GM21825 (cell line): ENCODE data around the gene CASP7.
A peak's percentile ranks its signal among the peaks of the same experiment; 100 is the strongest.

Source experiments
- ATAC-seq: cut with Tn5 transposase; IDR thresholded peaks from one replicate; pipeline ENCODE4 v1.9.1; 2021; ENCODE audit warnings: mild to moderate bottlenecking, moderate library complexity; ENCODE audit not compliant: unreplicated experiment

Gene CASP7

GRCh38 chr10:113711142-113711541, 31.4 kb downstream of the CASP7 start:
- ATAC-seq: no peak

- ATAC-seq: no peak
Measured at GRCh38 chr10:113712024-113712423, 32.3 kb downstream of the CASP7 start.

GRCh38 chr10:113712755-113713639, 33.3 kb downstream of the CASP7 start:
- no peak for ATAC-seq

GRCh38 chr10:113713640-113713982, 33.9 kb downstream of the CASP7 start:
- ATAC-seq: no peak

GRCh38 chr10:113716109-113716910, 36.6 kb downstream of the CASP7 start:
- no peak for ATAC-seq

- no peak for ATAC-seq
Measured at GRCh38 chr10:113718969-113719822, 39.5 kb downstream of the CASP7 start.

GRCh38 chr10:113720386-113720785, 40.7 kb downstream of the CASP7 start:
- no peak for ATAC-seq

GRCh38 chr10:113732160-113732881, 52.6 kb downstream of the CASP7 start:
- no peak for ATAC-seq

GRCh38 chr10:113732966-113733365, 53.3 kb downstream of the CASP7 start:
- ATAC-seq: no peak

- no peak for ATAC-seq
Measured at GRCh38 chr10:113733635-113734034, 53.9 kb downstream of the CASP7 start.

- peak; percentile 88 for ATAC-seq
Measured at GRCh38 chr10:113735913-113736312, 56.2 kb downstream of the CASP7 start.

- ATAC-seq: no peak
Measured at GRCh38 chr10:113736576-113736975, 56.9 kb downstream of the CASP7 start.

- ATAC-seq: no peak
Measured at GRCh38 chr10:113739031-113739430, 59.3 kb downstream of the CASP7 start.

- ATAC-seq: no peak
Measured at GRCh38 chr10:113739577-113739976, 59.9 kb downstream of the CASP7 start.

GRCh38 chr10:113740850-113741249, 61.1 kb downstream of the CASP7 start:
- ATAC-seq: no peak

- no peak for ATAC-seq
Measured at GRCh38 chr10:113742466-113742865, 62.8 kb downstream of the CASP7 start.

- no peak for ATAC-seq
Measured at GRCh38 chr10:113743594-113743993, 63.9 kb downstream of the CASP7 start.

GRCh38 chr10:113745374-113745773, 65.7 kb downstream of the CASP7 start:
- no peak for ATAC-seq

- no peak for ATAC-seq
Measured at GRCh38 chr10:113746217-113746957, 66.7 kb downstream of the CASP7 start.
